H1 (cell line): Measurements from ENCODE around the gene UVSSA. TPM values are rescaled to one million over a fixed set of nuclear protein-coding genes. Genes with fewer than 3 reads are reported as not detected.

ENCODE experiments used
- CEBPB ChIP-seq: IDR thresholded peaks from 2 replicates; pipeline ENCODE4 v1.6.1; 2012; ENCODE audit warnings: low read depth, low read length
- EGR1 ChIP-seq: IDR thresholded peaks from 2 replicates; pipeline ENCODE4 v1.6.1; 2011; ENCODE audit warnings: low read depth, low read length, borderline replicate concordance
- polyA plus RNA-seq, 7 experiments: library from polyadenylated mRNA; depleted of rRNA in 3 of 7; stranded (reverse) in 5 of 7; unstranded in 2 of 7; fragments of >200 nt in 5 of 7; fragments of 200-250 nt in 2 of 7; gene quantifications; 1 replicate in 5 of 7; 2 replicates in 1 of 7; 4 replicates in 1 of 7; pipeline versions ENCODE4 v1.2.1 to v1.2.3, GENCODE V29; 2011 to 2013; ENCODE audit warnings: missing spikeins in 2 of 7, mixed read lengths in 2 of 7
- total RNA-seq: library from RNA; stranded (reverse); fragmentation: NEBNext Ultra II Directional; extraction: Animal tissue kit (Norgen Biotek cat#: 25700); gene quantifications from 2 replicates; pipeline ENCODE4 v1.2.1, GENCODE V29; 2021
- TF ChIP-seq, protein P1 (sequence below): fragments of 300-600 bp; sonication (generic); IDR thresholded peaks from 2 replicates; pipeline ENCODE4 v1.7.1; 2012; ENCODE audit warnings: low read length, moderate library complexity, mild to moderate bottlenecking, inconsistent platforms; ENCODE audit not compliant: insufficient replicate concordance

The UVSSA gene
- total and polyA plus RNA-seq, 2 of the 8 experiments (the other 6 are each of a cell fraction or from before 2014, with no cell fraction given), result 14.5 to 19.4 TPM

DNA sequence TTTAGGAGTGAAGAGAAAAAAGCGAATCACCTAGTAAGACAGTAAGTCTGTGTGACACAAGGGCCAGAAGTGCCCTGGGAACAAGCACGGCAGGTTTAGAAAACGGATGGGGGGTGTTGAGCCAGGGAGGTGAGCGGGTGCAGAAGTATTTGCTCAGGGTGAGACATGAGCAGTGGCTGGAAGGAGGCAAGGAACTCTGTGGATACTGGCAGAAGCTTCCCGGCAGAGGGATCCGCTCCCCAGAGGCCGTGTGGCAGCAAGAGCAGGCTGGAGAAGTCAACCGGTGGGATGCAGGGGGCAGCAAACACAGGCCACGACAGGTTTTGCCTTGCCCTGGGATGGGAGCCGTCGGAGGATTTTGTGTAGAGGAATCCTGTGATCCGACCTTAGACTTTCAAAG lies 2.3 kb upstream of the UVSSA start (continued):
- TF ChIP-seq, protein P1, sequence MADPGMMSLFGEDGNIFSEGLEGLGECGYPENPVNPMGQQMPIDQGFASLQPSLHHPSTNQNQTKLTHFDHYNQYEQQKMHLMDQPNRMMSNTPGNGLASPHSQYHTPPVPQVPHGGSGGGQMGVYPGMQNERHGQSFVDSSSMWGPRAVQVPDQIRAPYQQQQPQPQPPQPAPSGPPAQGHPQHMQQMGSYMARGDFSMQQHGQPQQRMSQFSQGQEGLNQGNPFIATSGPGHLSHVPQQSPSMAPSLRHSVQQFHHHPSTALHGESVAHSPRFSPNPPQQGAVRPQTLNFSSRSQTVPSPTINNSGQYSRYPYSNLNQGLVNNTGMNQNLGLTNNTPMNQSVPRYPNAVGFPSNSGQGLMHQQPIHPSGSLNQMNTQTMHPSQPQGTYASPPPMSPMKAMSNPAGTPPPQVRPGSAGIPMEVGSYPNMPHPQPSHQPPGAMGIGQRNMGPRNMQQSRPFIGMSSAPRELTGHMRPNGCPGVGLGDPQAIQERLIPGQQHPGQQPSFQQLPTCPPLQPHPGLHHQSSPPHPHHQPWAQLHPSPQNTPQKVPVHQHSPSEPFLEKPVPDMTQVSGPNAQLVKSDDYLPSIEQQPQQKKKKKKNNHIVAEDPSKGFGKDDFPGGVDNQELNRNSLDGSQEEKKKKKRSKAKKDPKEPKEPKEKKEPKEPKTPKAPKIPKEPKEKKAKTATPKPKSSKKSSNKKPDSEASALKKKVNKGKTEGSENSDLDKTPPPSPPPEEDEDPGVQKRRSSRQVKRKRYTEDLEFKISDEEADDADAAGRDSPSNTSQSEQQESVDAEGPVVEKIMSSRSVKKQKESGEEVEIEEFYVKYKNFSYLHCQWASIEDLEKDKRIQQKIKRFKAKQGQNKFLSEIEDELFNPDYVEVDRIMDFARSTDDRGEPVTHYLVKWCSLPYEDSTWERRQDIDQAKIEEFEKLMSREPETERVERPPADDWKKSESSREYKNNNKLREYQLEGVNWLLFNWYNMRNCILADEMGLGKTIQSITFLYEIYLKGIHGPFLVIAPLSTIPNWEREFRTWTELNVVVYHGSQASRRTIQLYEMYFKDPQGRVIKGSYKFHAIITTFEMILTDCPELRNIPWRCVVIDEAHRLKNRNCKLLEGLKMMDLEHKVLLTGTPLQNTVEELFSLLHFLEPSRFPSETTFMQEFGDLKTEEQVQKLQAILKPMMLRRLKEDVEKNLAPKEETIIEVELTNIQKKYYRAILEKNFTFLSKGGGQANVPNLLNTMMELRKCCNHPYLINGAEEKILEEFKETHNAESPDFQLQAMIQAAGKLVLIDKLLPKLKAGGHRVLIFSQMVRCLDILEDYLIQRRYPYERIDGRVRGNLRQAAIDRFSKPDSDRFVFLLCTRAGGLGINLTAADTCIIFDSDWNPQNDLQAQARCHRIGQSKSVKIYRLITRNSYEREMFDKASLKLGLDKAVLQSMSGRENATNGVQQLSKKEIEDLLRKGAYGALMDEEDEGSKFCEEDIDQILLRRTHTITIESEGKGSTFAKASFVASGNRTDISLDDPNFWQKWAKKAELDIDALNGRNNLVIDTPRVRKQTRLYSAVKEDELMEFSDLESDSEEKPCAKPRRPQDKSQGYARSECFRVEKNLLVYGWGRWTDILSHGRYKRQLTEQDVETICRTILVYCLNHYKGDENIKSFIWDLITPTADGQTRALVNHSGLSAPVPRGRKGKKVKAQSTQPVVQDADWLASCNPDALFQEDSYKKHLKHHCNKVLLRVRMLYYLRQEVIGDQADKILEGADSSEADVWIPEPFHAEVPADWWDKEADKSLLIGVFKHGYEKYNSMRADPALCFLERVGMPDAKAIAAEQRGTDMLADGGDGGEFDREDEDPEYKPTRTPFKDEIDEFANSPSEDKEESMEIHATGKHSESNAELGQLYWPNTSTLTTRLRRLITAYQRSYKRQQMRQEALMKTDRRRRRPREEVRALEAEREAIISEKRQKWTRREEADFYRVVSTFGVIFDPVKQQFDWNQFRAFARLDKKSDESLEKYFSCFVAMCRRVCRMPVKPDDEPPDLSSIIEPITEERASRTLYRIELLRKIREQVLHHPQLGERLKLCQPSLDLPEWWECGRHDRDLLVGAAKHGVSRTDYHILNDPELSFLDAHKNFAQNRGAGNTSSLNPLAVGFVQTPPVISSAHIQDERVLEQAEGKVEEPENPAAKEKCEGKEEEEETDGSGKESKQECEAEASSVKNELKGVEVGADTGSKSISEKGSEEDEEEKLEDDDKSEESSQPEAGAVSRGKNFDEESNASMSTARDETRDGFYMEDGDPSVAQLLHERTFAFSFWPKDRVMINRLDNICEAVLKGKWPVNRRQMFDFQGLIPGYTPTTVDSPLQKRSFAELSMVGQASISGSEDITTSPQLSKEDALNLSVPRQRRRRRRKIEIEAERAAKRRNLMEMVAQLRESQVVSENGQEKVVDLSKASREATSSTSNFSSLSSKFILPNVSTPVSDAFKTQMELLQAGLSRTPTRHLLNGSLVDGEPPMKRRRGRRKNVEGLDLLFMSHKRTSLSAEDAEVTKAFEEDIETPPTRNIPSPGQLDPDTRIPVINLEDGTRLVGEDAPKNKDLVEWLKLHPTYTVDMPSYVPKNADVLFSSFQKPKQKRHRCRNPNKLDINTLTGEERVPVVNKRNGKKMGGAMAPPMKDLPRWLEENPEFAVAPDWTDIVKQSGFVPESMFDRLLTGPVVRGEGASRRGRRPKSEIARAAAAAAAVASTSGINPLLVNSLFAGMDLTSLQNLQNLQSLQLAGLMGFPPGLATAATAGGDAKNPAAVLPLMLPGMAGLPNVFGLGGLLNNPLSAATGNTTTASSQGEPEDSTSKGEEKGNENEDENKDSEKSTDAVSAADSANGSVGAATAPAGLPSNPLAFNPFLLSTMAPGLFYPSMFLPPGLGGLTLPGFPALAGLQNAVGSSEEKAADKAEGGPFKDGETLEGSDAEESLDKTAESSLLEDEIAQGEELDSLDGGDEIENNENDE, result no peak
- TF ChIP-seq EGR1, result no peak
- no peak for TF ChIP-seq CEBPB
- TF ChIP-seq, all 59 proteins: peak for 0
